Vagina (tissue), 2 donors: ENCODE measurements around the gene ZNF358. TPM values are rescaled to one million over a fixed set of nuclear protein-coding genes. Genes with fewer than 3 reads are reported as not detected.
A peak's percentile ranks its signal among the peaks of the same experiment; 100 is the strongest.

Experiments
- DNase-seq, 2 donors: peaks; one replicate each; pipeline ENCODE4 v3.0.0-alpha.2; 2017; ENCODE audit errors: extremely low spot score in 2 of 2
- H3K27ac ChIP-seq: fragments of 200-600 bp; sonication (generic); one replicate; pipeline ENCODE4 v1.5.1; 2019
- H3K27me3 ChIP-seq: fragments of 200-600 bp; sonication (generic); one replicate; pipeline ENCODE4 v1.5.1; 2019
- H3K36me3 ChIP-seq, 2 donors: fragments of 200-600 bp; sonication (generic); one replicate each; pipeline ENCODE4 v1.5.1; 2017 to 2019
- H3K4me1 ChIP-seq: fragments of 200-600 bp; sonication (generic); one replicate; pipeline ENCODE4 v1.5.1; 2019
- H3K4me3 ChIP-seq, 2 donors: fragments of 200-600 bp; sonication (generic); 1 replicate in 1 of 2; 2 replicates in 1 of 2; pipeline ENCODE4 v1.5.1; 2016 to 2019
- H3K9me3 ChIP-seq: fragments of 200-600 bp; sonication (generic); one replicate; pipeline ENCODE4 v1.5.1; 2019
- CTCF ChIP-seq, 3 experiments: fragments of 450-650 bp in 2 of 3; fragments of 200-600 bp in 1 of 3; sonication (generic) in 1 of 3; IDR thresholded peaks; one replicate each; pipeline ENCODE4 v1.5.1; 2017 to 2019; ENCODE audit warnings: antibody characterized with exemption in 3 of 3, mild to moderate bottlenecking in 2 of 3, moderate library complexity in 2 of 3
- POLR2A ChIP-seq, 2 donors: fragments of 450-650 bp; IDR thresholded peaks; one replicate each; pipeline ENCODE4 v1.6.1; 2017; ENCODE audit warnings: antibody characterized with exemption in 2 of 2, mild to moderate bottlenecking in 2 of 2, moderate library complexity in 2 of 2
- POLR2AphosphoS5 ChIP-seq, 2 donors: sonication (generic); formaldehyde crosslinking; IDR thresholded peaks; one replicate each; pipeline ENCODE4 v1.9.0; 2017; ENCODE audit warnings: antibody characterized with exemption in 2 of 2, mild to moderate bottlenecking in 2 of 2, low read depth in 1 of 2; ENCODE audit not compliant: insufficient read depth in 1 of 2
- intact Hi-C: fragments of 100-400 bp; cut with DNase I; formaldehyde crosslinking; loops from one replicate; pipeline ENCODE4 v1.15.1; 2023
- total RNA-seq: library from RNA; depleted of rRNA; stranded (reverse); fragments of >200 nt; gene quantifications from one replicate; pipeline ENCODE4 v1.2.3, GENCODE V29; 2016

Gene ZNF358
- total RNA-seq, 1 donor from 2014 or later: 87.4 TPM

- Histone ChIP-seq H3K4me3 (peak overlapping the region; percentile 58), H3K4me1 (peaks cover 6% of the 10 kb centered on the region), H3K36me3 (no peaks in the 10 kb centered on the region), H3K27me3 (no peaks in the 10 kb centered on the region), H3K27ac (no peak overlapping the region), H3K9me3 (no peaks in the 10 kb centered on the region)
- TF ChIP-seq POLR2A (IDR thresholded peaks at IDR 0.05) (no peak), POLR2AphosphoS5 (IDR thresholded peaks at IDR 0.05; ENCODE audit: insufficient read depth in 1 of 2, low read depth in 1 of 2) (no peak), CTCF (IDR thresholded peaks at IDR 0.05) (no peak)
- DNase-seq: no peak
- intact Hi-C loops: no loop called here
These were observed 26.3 kb upstream of the ZNF358 start for GRCh38 chr19:7489609-7490044.

- no peak overlapping the region for H3K27ac ChIP-seq
- no peaks in the 10 kb centered on the region for H3K27me3 ChIP-seq
- DNase-seq: no peak
- no peaks in the 10 kb centered on the region for H3K36me3 ChIP-seq
- TF ChIP-seq POLR2A (IDR thresholded peaks at IDR 0.05): no peak
- TF ChIP-seq POLR2AphosphoS5 (IDR thresholded peaks at IDR 0.05; ENCODE audit: insufficient read depth in 1 of 2, low read depth in 1 of 2): no peak
- no peak for TF ChIP-seq CTCF (IDR thresholded peaks at IDR 0.05)
- H3K4me3 ChIP-seq: no peak overlapping the region
- H3K9me3 ChIP-seq: no peaks in the 10 kb centered on the region
- peaks cover 6% of the 10 kb centered on the region for H3K4me1 ChIP-seq
- intact Hi-C loops: no loop called here
These were observed 23.8 kb upstream of the ZNF358 start for GRCh38 chr19:7492142-7492541.

- H3K27ac ChIP-seq: no peak overlapping the region
- H3K27me3 ChIP-seq: no peaks in the 10 kb centered on the region
- TF ChIP-seq CTCF (IDR thresholded peaks at IDR 0.05): no peak
- no peak for TF ChIP-seq POLR2AphosphoS5 (IDR thresholded peaks at IDR 0.05; ENCODE audit: insufficient read depth in 1 of 2, low read depth in 1 of 2)
- TF ChIP-seq POLR2A (IDR thresholded peaks at IDR 0.05): no peak
- H3K4me3 ChIP-seq: no peak overlapping the region
- no peak for DNase-seq
- no peaks in the 10 kb centered on the region for H3K36me3 ChIP-seq
- intact Hi-C loops: no loop called here
- H3K4me1 ChIP-seq: peaks cover 6% of the 10 kb centered on the region
- no peaks in the 10 kb centered on the region for H3K9me3 ChIP-seq
These were observed 23.3 kb upstream of the ZNF358 start for GRCh38 chr19:7492558-7492957.

GRCh38 chr19:7494416-7495098 lies 21.3 kb upstream of the ZNF358 start:
- DNase-seq: no peak
- no peaks in the 10 kb centered on the region for H3K27me3 ChIP-seq
- TF ChIP-seq POLR2AphosphoS5 (IDR thresholded peaks at IDR 0.05; ENCODE audit: insufficient read depth in 1 of 2, low read depth in 1 of 2) (no peak), CTCF (IDR thresholded peaks at IDR 0.05) (no peak), POLR2A (IDR thresholded peaks at IDR 0.05) (no peak)
- H3K36me3 ChIP-seq: no peaks in the 10 kb centered on the region
- H3K4me3 ChIP-seq: no peak overlapping the region
- intact Hi-C loops: no loop called here
- H3K9me3 ChIP-seq: no peaks in the 10 kb centered on the region
- H3K27ac ChIP-seq: no peak overlapping the region
- H3K4me1 ChIP-seq: no peaks in the 10 kb centered on the region

GRCh38 chr19:7497292-7497691 lies 18.6 kb upstream of the ZNF358 start:
- DNase-seq: no peak
- Histone ChIP-seq H3K9me3 (no peaks in the 10 kb centered on the region), H3K36me3 (no peaks in the 10 kb centered on the region), H3K4me3 (no peak overlapping the region), H3K4me1 (peaks cover 11% of the 10 kb centered on the region), H3K27me3 (no peaks in the 10 kb centered on the region), H3K27ac (no peak overlapping the region)
- intact Hi-C loops: no loop called here
- TF ChIP-seq POLR2AphosphoS5 (IDR thresholded peaks at IDR 0.05; ENCODE audit: insufficient read depth in 1 of 2, low read depth in 1 of 2): no peak
- no peak for TF ChIP-seq POLR2A (IDR thresholded peaks at IDR 0.05)
- no peak for TF ChIP-seq CTCF (IDR thresholded peaks at IDR 0.05)
